Thyroid gland (tissue), 4 donors: Measurements from ENCODE around the gene AAGAB. TPM values are rescaled to one million over a fixed set of nuclear protein-coding genes. Genes with fewer than 3 reads are reported as not detected.
A peak's percentile ranks its signal among the peaks of the same experiment; 100 is the strongest.

Source experiments
- DNase-seq, 2 donors: peaks; one replicate each; pipeline ENCODE4 v3.0.0-alpha.2; 2019
- H3K27ac ChIP-seq, 3 donors: fragments of 200-600 bp; sonication (generic); 1 replicate in 2 of 3; 2 replicates in 1 of 3; pipeline ENCODE4 v1.5.1; 2016 to 2019; ENCODE audit warnings: mild to moderate bottlenecking in 1 of 3, moderate library complexity in 1 of 3
- H3K27me3 ChIP-seq: fragments of 200-600 bp; sonication (generic); one replicate; pipeline ENCODE4 v1.5.1; 2019
- H3K36me3 ChIP-seq, 2 donors: fragments of 200-600 bp; sonication (generic); one replicate each; pipeline ENCODE4 v1.5.1; 2016 to 2019
- H3K4me1 ChIP-seq, 2 donors: fragments of 200-600 bp; sonication (generic); one replicate each; pipeline ENCODE4 v1.5.1; 2017 to 2019
- H3K4me3 ChIP-seq, 3 donors: fragments of 200-600 bp; sonication (generic); replicated peaks in 1 of 3; 1 replicate in 2 of 3; 2 replicates in 1 of 3; pipeline ENCODE4 v1.5.1; 2016; ENCODE audit warnings: mild to moderate bottlenecking in 1 of 3
- H3K9me3 ChIP-seq: fragments of 200-600 bp; sonication (generic); one replicate; pipeline ENCODE4 v1.5.1; 2017
- CTCF ChIP-seq, 6 experiments: fragments of 200-600 bp in 3 of 6; fragments of 450-650 bp in 3 of 6; sonication (generic) in 3 of 6; IDR thresholded peaks; one replicate each; pipeline ENCODE4 v1.5.1; 2016 to 2019; ENCODE audit warnings: antibody characterized with exemption in 6 of 6, mild to moderate bottlenecking in 2 of 6, inconsistent platforms in 1 of 6, moderate library complexity in 1 of 6
- POLR2A ChIP-seq, 2 donors: fragments of 450-650 bp; IDR thresholded peaks; one replicate each; pipeline ENCODE4 v1.6.1; 2017; ENCODE audit warnings: antibody characterized with exemption in 2 of 2, mild to moderate bottlenecking in 2 of 2, moderate library complexity in 1 of 2
- WGBS, 2 donors: methylation state at CpG; one replicate each; pipeline ENCODE4 v1.1.5; 2017; 5-methylcytosine and 5-hydroxymethylcytosine counted together
- intact Hi-C: fragments of 100-400 bp; cut with DNase I; formaldehyde crosslinking; loops from one replicate; pipeline ENCODE4 v1.15.1; 2023
- total RNA-seq, 4 donors: library from RNA; depleted of rRNA; stranded (reverse); fragments of >200 nt; gene quantifications; one replicate each; pipeline ENCODE4 v1.2.3, GENCODE V29; 2016

Gene AAGAB
- total RNA-seq, 4 donors from 2014 or later: 53.7 to 61.9 (median 54.6) TPM

- DNase-seq: no peak
- Histone ChIP-seq H3K36me3 (peaks cover 9% of the 10 kb centered on the region in 2 donors), H3K4me3 (no peak overlapping the region), H3K4me1 (peaks cover 10 to 14% of the 10 kb centered on the region in 2 donors), H3K27ac (no peak overlapping the region), H3K27me3 (no peaks in the 10 kb centered on the region), H3K9me3 (no peaks in the 10 kb centered on the region)
- no peak for TF ChIP-seq CTCF (IDR thresholded peaks at IDR 0.05)
- no peak for TF ChIP-seq POLR2A (IDR thresholded peaks at IDR 0.05)
- intact Hi-C loops: no loop called here
- 98 to 100% methylated on average over 1 of the region's 1 CpG for WGBS, 2 donors
These were observed 51.5 kb downstream of the AAGAB start for GRCh38 chr15:67202991-67203390.

DNA sequence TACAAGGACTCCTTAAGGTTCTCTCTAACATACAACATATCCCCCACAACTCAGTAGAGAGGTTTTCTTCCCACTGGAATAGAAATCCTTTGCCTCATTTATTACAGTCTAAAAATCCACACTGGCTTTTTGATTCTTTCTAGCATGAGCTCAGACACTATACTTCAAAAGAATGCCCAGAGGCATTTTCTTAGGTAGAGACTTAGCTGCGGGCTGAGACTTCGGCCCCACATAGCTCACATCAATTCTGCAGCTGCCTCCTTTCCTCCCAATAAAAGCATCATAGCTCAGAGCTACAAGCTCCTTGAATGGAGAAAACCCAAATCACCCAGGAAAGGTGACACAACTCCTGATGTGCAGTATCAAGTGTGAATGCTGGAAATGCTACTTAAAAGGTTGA lies 52.4 kb downstream of the AAGAB start:
- Histone ChIP-seq H3K4me3 (no peak overlapping the region), H3K36me3 (peaks cover 8 to 9% of the 10 kb centered on the region in 2 donors), H3K27me3 (no peaks in the 10 kb centered on the region), H3K27ac (peak overlapping the region in 1 of 3 donors; percentile 4), H3K9me3 (no peaks in the 10 kb centered on the region), H3K4me1 (peaks cover 10 to 14% of the 10 kb centered on the region in 2 donors)
- intact Hi-C loops: no loop called here
- TF ChIP-seq POLR2A (IDR thresholded peaks at IDR 0.05) (no peak), CTCF (IDR thresholded peaks at IDR 0.05) (no peak)
- no peak for DNase-seq
- WGBS, 2 donors: 97 to 99% methylated on average over 2 of the region's 2 CpGs

GRCh38 chr15:67201136-67201535 lies 53.3 kb downstream of the AAGAB start:
- intact Hi-C loops: no loop called here
- no peaks in the 10 kb centered on the region for H3K27me3 ChIP-seq
- H3K4me1 ChIP-seq: peaks cover 10 to 14% of the 10 kb centered on the region in 2 donors
- H3K9me3 ChIP-seq: no peaks in the 10 kb centered on the region
- H3K4me3 ChIP-seq: no peak overlapping the region
- peak in 1 of 2 donors; percentile 41 for DNase-seq
- peaks cover 6 to 8% of the 10 kb centered on the region in 2 donors for H3K36me3 ChIP-seq
- peak overlapping the region in 1 of 3 donors; percentile 4 for H3K27ac ChIP-seq
- TF ChIP-seq POLR2A (IDR thresholded peaks at IDR 0.05) (no peak), CTCF (IDR thresholded peaks at IDR 0.05) (no peak)

DNA sequence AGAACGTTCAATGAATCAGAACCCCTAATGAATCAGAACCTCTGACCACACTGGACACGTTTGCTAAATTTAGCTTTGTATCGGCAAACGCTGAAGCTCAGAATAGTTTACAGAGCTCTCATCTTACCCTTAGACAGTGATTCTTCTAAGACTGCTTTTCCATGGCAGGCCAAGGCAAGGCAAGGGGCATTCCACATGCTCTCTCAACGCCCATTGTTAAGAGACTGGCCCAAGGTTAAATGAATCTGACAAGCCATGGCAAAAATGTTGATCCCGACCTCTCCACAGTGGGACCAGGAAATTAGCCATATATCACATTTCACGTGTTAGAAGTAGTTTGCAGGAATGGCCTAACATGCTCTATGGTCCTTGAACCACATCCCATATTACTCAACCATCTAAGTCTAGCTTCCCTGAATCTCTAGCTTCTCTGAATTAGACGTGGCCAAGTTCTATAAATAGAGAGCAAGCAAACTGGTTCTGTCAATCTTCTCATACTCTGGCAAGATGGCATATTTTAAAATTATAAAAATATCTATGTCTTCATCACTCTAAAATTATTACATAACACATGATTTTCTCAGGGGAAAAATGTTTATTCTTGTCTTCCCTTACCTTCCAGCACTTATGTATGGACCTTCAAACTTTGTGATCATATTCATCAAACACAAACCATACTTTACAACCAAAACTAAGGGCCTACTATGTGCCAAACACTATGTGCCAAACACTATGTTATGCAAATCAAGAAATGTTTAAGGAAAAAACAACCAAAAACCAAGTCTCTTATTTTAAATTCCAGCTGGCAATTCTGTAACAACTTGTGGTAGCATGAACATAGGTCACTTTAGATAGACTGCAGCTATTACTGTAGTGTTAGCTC lies 54.3 kb downstream of the AAGAB start:
- no peak for DNase-seq
- Histone ChIP-seq H3K36me3 (peaks cover 3% of the 10 kb centered on the region in 2 donors), H3K4me3 (no peak overlapping the region), H3K27ac (no peak overlapping the region), H3K4me1 (peaks cover 14 to 21% of the 10 kb centered on the region in 2 donors), H3K27me3 (no peaks in the 10 kb centered on the region), H3K9me3 (no peaks in the 10 kb centered on the region)
- intact Hi-C loops: no loop called here
- TF ChIP-seq POLR2A (IDR thresholded peaks at IDR 0.05) (no peak), CTCF (IDR thresholded peaks at IDR 0.05) (no peak)
- WGBS, 2 donors: 75 to 81% methylated on average over 8 of the region's 8 CpGs

- Histone ChIP-seq H3K36me3 (peaks cover 0 to 3% of the 10 kb centered on the region in 2 donors), H3K4me3 (no peak overlapping the region), H3K4me1 (peaks cover 20 to 28% of the 10 kb centered on the region in 2 donors), H3K27ac (peak overlapping the region in 1 of 3 donors; percentile 4), H3K9me3 (no peaks in the 10 kb centered on the region), H3K27me3 (no peaks in the 10 kb centered on the region)
- no peak for DNase-seq
- 97% methylated on average over 4 of the region's 4 CpGs for WGBS, 2 donors
- no peak for TF ChIP-seq CTCF (IDR thresholded peaks at IDR 0.05)
- TF ChIP-seq POLR2A (IDR thresholded peaks at IDR 0.05): no peak
- intact Hi-C loops: no loop called here
These were observed 55.1 kb downstream of the AAGAB start for GRCh38 chr15:67199391-67199790.
